A549 treated with AZD9567 at 1 μM for 4 hours (cell line): ENCODE results near the gene CCL22. TPM values are rescaled to one million over a fixed set of nuclear protein-coding genes. Genes with fewer than 3 reads are reported as not detected.

ENCODE experiments used
- total RNA-seq: library from RNA; stranded (reverse); fragments of 200-300 nt; extraction: Qiagen RNA extraction; gene quantifications from 5 replicates; pipeline ENCODE4 v1.2.3, GENCODE V29; 2022; ENCODE audit not compliant: insufficient read depth

The CCL22 gene, protein sequence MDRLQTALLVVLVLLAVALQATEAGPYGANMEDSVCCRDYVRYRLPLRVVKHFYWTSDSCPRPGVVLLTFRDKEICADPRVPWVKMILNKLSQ
- total RNA-seq = 0.03 to 0.05 TPM (median 0.05 TPM) in 4 of 5 replicates, not detected in the other

DNA sequence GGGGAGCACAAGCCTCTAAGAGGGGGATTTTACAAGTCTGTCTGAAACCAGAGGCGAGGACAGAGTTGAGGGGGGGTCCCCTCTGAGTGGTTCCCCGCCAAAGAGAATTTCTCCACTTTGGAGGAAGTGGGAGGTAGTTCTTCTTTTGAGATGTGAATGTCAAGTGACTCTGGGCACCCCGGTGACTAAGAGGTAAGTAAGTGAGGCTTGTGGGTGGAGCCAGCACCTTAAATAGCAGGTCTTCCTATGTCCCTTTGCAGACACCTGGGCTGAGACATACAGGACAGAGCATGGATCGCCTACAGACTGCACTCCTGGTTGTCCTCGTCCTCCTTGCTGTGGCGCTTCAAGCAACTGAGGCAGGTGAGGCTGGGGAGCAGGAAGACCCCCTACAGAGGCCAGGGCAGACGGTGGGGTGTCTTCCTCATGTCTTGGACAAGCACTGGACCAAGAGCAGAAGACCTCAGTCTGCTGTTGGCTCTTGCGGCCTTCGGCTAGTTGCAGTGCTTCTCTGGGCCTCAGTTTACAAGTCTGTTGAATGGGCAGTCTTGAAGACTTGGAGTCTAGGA, at the start of gene CCL22:
CCL22 (plus strand) TSS at position 257 of the 569 bp plus-strand sequence; CDS start at position 291, 34 bp downstream.

DNA sequence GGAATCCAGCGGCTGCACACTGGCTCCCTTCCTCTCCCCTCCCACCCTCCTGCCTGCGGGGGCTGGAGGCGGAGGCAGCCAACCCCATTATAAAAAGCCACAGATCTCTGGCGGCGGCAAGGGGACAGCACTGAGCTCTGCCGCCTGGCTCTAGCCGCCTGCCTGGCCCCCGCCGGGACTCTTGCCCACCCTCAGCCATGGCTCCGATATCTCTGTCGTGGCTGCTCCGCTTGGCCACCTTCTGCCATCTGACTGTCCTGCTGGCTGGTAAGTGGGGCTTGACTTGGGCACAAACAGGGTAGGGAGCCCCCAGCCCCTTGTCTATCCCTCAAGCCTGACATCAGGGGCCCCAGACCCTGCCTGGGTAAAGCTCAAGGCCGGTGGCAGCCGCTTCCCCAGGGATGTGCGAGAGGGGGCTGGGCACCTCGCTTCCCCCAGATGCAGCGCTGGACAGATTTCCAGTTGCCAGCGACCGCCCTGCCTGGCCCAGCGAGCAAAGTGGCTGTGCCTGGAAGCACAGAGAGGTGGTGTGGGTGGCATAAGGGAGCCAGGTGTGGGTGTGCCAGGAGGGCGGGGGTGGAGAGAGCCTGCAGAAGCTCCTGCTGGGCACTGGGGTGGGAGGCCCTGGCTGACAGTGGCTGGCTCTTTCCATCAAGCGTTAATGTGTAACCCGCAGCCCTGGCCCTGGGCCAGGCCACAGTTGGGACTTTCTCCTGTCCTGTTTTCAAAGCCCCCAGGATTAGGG, 14.0 kb downstream of the CCL22 start, which contains the start of gene CX3CL1:
CX3CL1 (plus strand) TSS at position 119 of the 745 bp plus-strand sequence; CDS start at position 198, 79 bp downstream.

DNA sequence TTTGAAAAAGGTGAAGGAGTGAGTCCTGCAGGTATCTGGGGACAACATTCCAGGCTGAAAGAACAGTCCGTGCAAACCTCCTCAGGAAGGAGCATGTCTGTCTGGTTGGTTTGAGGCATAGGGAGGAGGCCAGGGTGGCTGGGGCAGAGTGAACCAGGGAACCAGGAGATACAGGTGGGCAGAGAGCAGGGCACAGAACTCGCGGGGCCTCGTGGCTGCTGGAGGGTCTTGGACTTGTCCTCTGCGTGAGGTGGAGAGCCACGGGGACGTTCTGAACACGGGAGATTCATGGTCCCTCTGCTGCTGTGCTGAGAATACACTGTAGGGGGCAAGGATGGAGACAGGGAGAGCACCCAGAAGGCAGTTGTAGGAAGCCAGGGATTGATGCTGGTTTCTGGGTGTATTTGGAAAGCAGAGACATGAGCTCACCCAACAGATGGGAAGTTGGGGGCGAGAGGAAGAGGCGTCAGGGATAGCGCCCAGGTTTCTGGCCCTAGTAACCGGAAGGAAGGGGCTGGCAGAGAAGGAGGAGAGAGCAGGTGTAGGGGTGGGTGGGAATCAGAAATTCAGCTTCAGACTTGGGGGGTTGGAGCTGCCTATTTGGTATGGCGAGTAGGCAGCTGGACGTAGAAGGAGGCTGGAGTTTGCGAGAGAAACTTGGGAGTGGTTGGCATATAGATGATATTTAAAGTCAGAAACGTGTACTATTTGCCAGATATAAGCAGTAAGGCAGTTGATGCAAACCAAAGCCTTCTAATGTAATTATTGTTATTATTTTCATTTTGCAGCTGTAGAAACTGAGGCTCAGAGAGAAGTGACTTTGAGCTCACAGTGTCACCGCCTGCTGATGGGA, 45.6 kb downstream of the CCL22 start, which contains the start of gene CCL17:
CCL17 (plus strand) TSS at position 803 of the 853 bp plus-strand sequence. CDS start 9,166 bp downstream, outside the sequence.

Other genes starting within 250 kb of the CCL22 start
- 88.3 to 119 TPM (median 92.3 TPM) in 5 replicates for gene PSME3IP1, start 172.7 kb upstream of the CCL22 start, total RNA-seq
- 27.0 to 31.4 TPM (median 30.1 TPM) in 5 replicates for gene RSPRY1, start 172.5 kb upstream of the CCL22 start, total RNA-seq
- gene ARL2BP, start 113.5 kb upstream of the CCL22 start, total RNA-seq = 71.4 to 80.8 TPM (median 77.2 TPM) in 5 replicates
- gene PLLP, start 74.1 kb upstream of the CCL22 start, total RNA-seq = 1.2 to 2.0 TPM (median 1.5 TPM) in 5 replicates
- gene CX3CL1, start 13.7 kb downstream of the CCL22 start, total RNA-seq = 0.10 to 0.42 TPM (median 0.15 TPM) in 4 of 5 replicates, not detected in the other
- gene CCL17, start 46.0 kb downstream of the CCL22 start, total RNA-seq = not detected in 5 replicates
- gene CIAPIN1, start 88.6 kb downstream of the CCL22 start, total RNA-seq = 71.9 to 141 TPM (median 75.6 TPM) in 5 replicates
- gene COQ9, start 88.7 kb downstream of the CCL22 start, total RNA-seq = 44.3 to 53.5 TPM (median 52.4 TPM) in 5 replicates
- gene POLR2C, start 103.9 kb downstream of the CCL22 start, total RNA-seq = 107 to 180 TPM (median 110 TPM) in 5 replicates
- 22.9 to 33.3 TPM (median 32.2 TPM) in 5 replicates for gene DOK4, start 127.7 kb downstream of the CCL22 start, total RNA-seq
- gene CCDC102A, start 177.8 kb downstream of the CCL22 start, total RNA-seq = 6.3 to 7.0 TPM (median 6.9 TPM) in 4 of 5 replicates, not detected in the other
- gene ADGRG5, start 183.9 kb downstream of the CCL22 start, total RNA-seq = 0.02 to 0.03 TPM in 2 of 5 replicates, not detected in the others